Panc1 (cell line): Measurements from ENCODE around the gene RBM10. TPM values are rescaled to one million over a fixed set of nuclear protein-coding genes. Genes with fewer than 3 reads are reported as not detected.
A peak's percentile ranks its signal among the peaks of the same experiment; 100 is the strongest.

Source experiments
- ATAC-seq: fragments of 200-7000 bp; cut with Tn5 transposase; 2 replicates; pipeline ENCODE4 v1.9.1; 2020; ENCODE audit warnings: mild to moderate bottlenecking, moderate library complexity
- BruUV-seq: library from RNA; stranded (reverse); fragments of 400-500 nt; replicated peaks from 2 replicates; lab custom pipeline; 2021; lab: Mats Ljungman, UMichigan
- CTCF ChIA-PET: fragments of 300-600 bp; sonication (Branson Sonifier 250); formaldehyde crosslinking; loops from one replicate; lab custom pipeline; 2022; ENCODE audit warnings: antibody characterized with exemption; lab: Charles Lee
- POLR2A ChIA-PET: fragments of 300-600 bp; sonication (Branson Sonifier 250); formaldehyde crosslinking; loops from one replicate; lab custom pipeline; 2022; ENCODE audit warnings: antibody characterized with exemption; lab: Charles Lee
- DNase-seq: peaks from one replicate; pipeline ENCODE4 v3.0.0-alpha.2; 2010; ENCODE audit warnings: low read depth, low spot score
- H3K27ac ChIP-seq: 2 replicates; pipeline ENCODE4 v1.5.1; 2011; ENCODE audit warnings: mild to moderate bottlenecking, low read length, inconsistent platforms
- H3K27me3 ChIP-seq: fragments of 200-500 bp; sonication (Bioruptor generic); 2 replicates; pipeline ENCODE4 v1.6.0; 2014; ENCODE audit warnings: low read length, inconsistent platforms; ENCODE audit not compliant: control insufficient read depth, insufficient read depth
- H3K36me3 ChIP-seq: fragments of 200-500 bp; sonication (Bioruptor generic); 2 replicates; pipeline ENCODE4 v1.5.1; 2014; ENCODE audit warnings: inconsistent platforms, mild to moderate bottlenecking, low read length, moderate library complexity; ENCODE audit not compliant: control insufficient read depth, insufficient read depth
- H3K4me1 ChIP-seq: 2 replicates; pipeline ENCODE4 v1.5.1; 2011; ENCODE audit warnings: inconsistent platforms, mild to moderate bottlenecking, low read length, moderate library complexity; ENCODE audit not compliant: control insufficient read depth, insufficient read depth
- H3K4me3 ChIP-seq, 2 experiments: 2 replicates each; pipeline ENCODE4 v1.5.1; 2011 to 2012; ENCODE audit warnings: low read depth in 2 of 2, low read length in 2 of 2, mild to moderate bottlenecking in 2 of 2, inconsistent platforms in 1 of 2, moderate library complexity in 1 of 2
- H3K9me3 ChIP-seq: fragments of 200-500 bp; sonication (Bioruptor generic); 2 replicates; pipeline ENCODE4 v1.5.1; 2014; ENCODE audit warnings: low read depth, mild to moderate bottlenecking, inconsistent platforms, low read length, moderate library complexity; ENCODE audit not compliant: control insufficient read depth, insufficient read depth
- CTCF ChIP-seq: fragments of 450-650 bp; IDR thresholded peaks from 2 replicates; pipeline ENCODE4 v1.5.1; 2017; ENCODE audit warnings: mild to moderate bottlenecking
- POLR2AphosphoS5 ChIP-seq: IDR thresholded peaks from 2 replicates; pipeline ENCODE4 v1.6.1; 2012; ENCODE audit warnings: mild to moderate bottlenecking, low read depth, low read length, moderate library complexity
- REST ChIP-seq, 2 experiments: IDR thresholded peaks; 2 replicates each; pipeline ENCODE4 v1.6.1; 2011 to 2012; ENCODE audit warnings: low read depth in 2 of 2, control low read depth in 1 of 2, low read length in 1 of 2, mild to moderate bottlenecking in 1 of 2, moderate library complexity in 1 of 2; ENCODE audit not compliant: insufficient read depth in 1 of 2
- SIN3A ChIP-seq: IDR thresholded peaks from 2 replicates; pipeline ENCODE4 v1.6.1; 2012; ENCODE audit warnings: low read depth, mild to moderate bottlenecking, low read length, moderate library complexity, borderline replicate concordance; ENCODE audit not compliant: insufficient read depth
- TCF7L2 ChIP-seq: IDR thresholded peaks from 2 replicates; pipeline ENCODE4 v1.6.1; 2011; ENCODE audit warnings: mild to moderate bottlenecking, low read depth, low read length, inconsistent platforms
- in situ Hi-C: cut with HindIII; loops from 2 replicates; pipeline ENCODE4 v1.10.0; 2016; ENCODE audit warnings: low sequenced_read_pairs, low pct_unique_long_range_greater_than_20kb
- intact Hi-C: fragments of 100-400 bp; cut with micrococcal nuclease; formaldehyde crosslinking; loops from one replicate; pipeline ENCODE4 v1.10.0; 2022; ENCODE audit not compliant: unreplicated experiment
- total RNA-seq: library from RNA; stranded (reverse); gene quantifications from one replicate; pipeline ENCODE4 v1.2.1, GENCODE V29; 2021; ENCODE audit not compliant: unreplicated experiment

RBM10 gene
- total RNA-seq, 1 experiment from 2014 or later, result 47.1 TPM

GRCh38 chrX:47145395-47146120 lies 537 bp downstream of the RBM10 start:
- no TSS peak for BruUV-seq

More at GRCh38 chrX:47145395-47146120, 537 bp downstream of the RBM10 start:
- peaks cover 3% of the 10 kb centered on the region; the same call in 1 of the 2 replicates for H3K4me1 ChIP-seq
- no peak for DNase-seq
- in situ Hi-C loops (no loop called here), intact Hi-C loops (no loop called here)
- no peaks in the 10 kb centered on the region for H3K9me3 ChIP-seq
- H3K27me3 ChIP-seq, result no peaks in the 10 kb centered on the region
- peak overlapping the region; percentile 91 for H3K27ac ChIP-seq
- no peaks in the 10 kb centered on the region; the same call in 1 of the 2 replicates for H3K36me3 ChIP-seq
- peak overlapping the region; percentile 84 to 85 for H3K4me3 ChIP-seq
- no peak for TF ChIP-seq POLR2AphosphoS5
- no peak for TF ChIP-seq TCF7L2
- no peak for TF ChIP-seq SIN3A
- TF ChIP-seq CTCF, result no peak
- no peak for TF ChIP-seq REST (IDR thresholded peaks at IDR 0.05; ENCODE audit: insufficient read depth in 1 of 2, low read depth in 2 of 2, low read length in 1 of 2)
- peak; percentile 52 for ATAC-seq
- CTCF ChIA-PET, result no interaction called here
- POLR2A ChIA-PET, result interaction anchor here (0.6 kb wide), 1 partner anchor 86 kb away, joined by 3 read pairs; no protein-coding TSS in a partner anchor
